ENCODE measurements around the gene SLTM. TPM values are rescaled to one million over a fixed set of nuclear protein-coding genes. Genes with fewer than 3 reads are reported as not detected.

Gene SLTM
- 108 and 117 TPM in 2 replicates for total RNA-seq (2022)
- Bru-seq, nascent RNA, result percentile 96 among the genes with signal in this experiment
- percentile 95 among the genes with signal in this experiment for BruChase-seq, experiment 1, labeled RNA remaining after a 6-hour chase
- BruChase-seq, experiment 2, labeled RNA remaining after a 2-hour chase, result percentile 95 among the genes with signal in this experiment
- long read RNA-seq, full-length matches to known transcripts, result 48 of 153 reads
- long read RNA-seq, partial matches to known transcripts, result 5 of 153 reads
- long read RNA-seq, other reads (novel, unspliced or antisense), result 100 of 153 reads

- Mint-ChIP-seq H3K27ac (ENCODE audit: low read depth, unreplicated experiment) (peak within 1 kb of the TSS; percentile 99), H3K36me3 (ENCODE audit: insufficient read depth, unreplicated experiment) (peaks cover 16% of the 10 kb centered on the region), H3K4me3 (ENCODE audit: unreplicated experiment) (peak within 1 kb of the TSS; percentile 92), H3K4me1 (ENCODE audit: insufficient read depth, unreplicated experiment) (peaks cover 11% of the 10 kb centered on the region), H3K9me3 (ENCODE audit: unreplicated experiment) (no peaks in the 10 kb centered on the region), H3K27me3 (ENCODE audit: insufficient read depth, unreplicated experiment) (no peaks in the 10 kb centered on the region)
- no peak for TF ChIP-seq CTCF (IDR thresholded peaks at IDR 0.05; ENCODE audit: unreplicated experiment)
- ChIA-PET CTCF (interaction anchor here (0.6 to 1.2 kb wide), 4 partner anchors 12 to 706 kb away, joined by 3 to 4 read pairs (median 3); no protein-coding TSS in a partner anchor), POLR2A (interaction anchor here (0.6 to 5.1 kb wide), 19 partner anchors 9 to 719 kb away, joined by 3 to 49 read pairs (median 4); partner anchors contain the start of genes ADAM10 and MINDY2)
- BruUV-seq (replicated peaks), result no TSS peak
- intact Hi-C loops (cut with micrococcal nuclease), result loop anchor here (5.0 to 10.0 kb wide), 3 partner anchors 161 to 709 kb away; partner anchors contain the start of genes ADAM10 and MINDY2
- peak; percentile 91 for DNase-seq (ENCODE audit: unreplicated experiment)
Observed at GRCh38 chr15:58933281-58934113, at the start of gene SLTM. Gene SLTM, minus strand, starts transcription at chr15:58933679. Its CDS starts 114 bp downstream, at chr15:58933565.

- no peak overlapping the region for H3K4me3 Mint-ChIP-seq (ENCODE audit: unreplicated experiment)
- POLR2A ChIA-PET, result interaction anchor here (0.7 to 2.3 kb wide), 3 partner anchors 16 to 182 kb away, joined by 3 to 6 read pairs (median 3); no protein-coding TSS in a partner anchor
- BruUV-seq (replicated peaks), result no TSS peak
- H3K36me3 Mint-ChIP-seq (ENCODE audit: insufficient read depth, unreplicated experiment), result no peaks in the 10 kb centered on the region
- H3K4me1 Mint-ChIP-seq (ENCODE audit: insufficient read depth, unreplicated experiment), result no peaks in the 10 kb centered on the region
- H3K9me3 Mint-ChIP-seq (ENCODE audit: unreplicated experiment), result no peaks in the 10 kb centered on the region
- no peak overlapping the region for H3K27ac Mint-ChIP-seq (ENCODE audit: low read depth, unreplicated experiment)
- CTCF ChIA-PET, result interaction anchor here (0.6 to 1.6 kb wide), 3 partner anchors 504 to 521 kb away, joined by 3 to 5 read pairs (median 4); no protein-coding TSS in a partner anchor
- no peak for TF ChIP-seq CTCF (IDR thresholded peaks at IDR 0.05; ENCODE audit: unreplicated experiment)
- no peak for DNase-seq (ENCODE audit: unreplicated experiment)
- intact Hi-C loops (cut with micrococcal nuclease), result no loop called here
- H3K27me3 Mint-ChIP-seq (ENCODE audit: insufficient read depth, unreplicated experiment), result peaks cover 18% of the 10 kb centered on the region
Observed at GRCh38 chr15:58983261-58983660, 49.8 kb upstream of the SLTM start.

GRCh38 chr15:58981808-58982475 is 48.5 kb upstream of the SLTM start:
- DNase-seq (ENCODE audit: unreplicated experiment), result no peak
- intact Hi-C loops (cut with micrococcal nuclease), result loop anchor here (2.0 kb wide), 3 partner anchors 157 to 519 kb away; no protein-coding TSS in a partner anchor
- H3K36me3 Mint-ChIP-seq (ENCODE audit: insufficient read depth, unreplicated experiment), result no peaks in the 10 kb centered on the region
- TF ChIP-seq CTCF (IDR thresholded peaks at IDR 0.05; ENCODE audit: unreplicated experiment), result no peak
- BruUV-seq (replicated peaks), result no TSS peak
- POLR2A ChIA-PET, result interaction anchor here (0.6 to 1.2 kb wide), 2 partner anchors 121 to 184 kb away, joined by 3 read pairs; no protein-coding TSS in a partner anchor
- H3K27me3 Mint-ChIP-seq (ENCODE audit: insufficient read depth, unreplicated experiment), result peaks cover 18% of the 10 kb centered on the region
- H3K4me3 Mint-ChIP-seq (ENCODE audit: unreplicated experiment), result no peak overlapping the region
- CTCF ChIA-PET, result interaction anchor here (1.0 to 1.7 kb wide), 5 partner anchors 512 to 547 kb away, joined by 3 to 7 read pairs (median 3); no protein-coding TSS in a partner anchor
- no peaks in the 10 kb centered on the region for H3K4me1 Mint-ChIP-seq (ENCODE audit: insufficient read depth, unreplicated experiment)
- no peaks in the 10 kb centered on the region for H3K9me3 Mint-ChIP-seq (ENCODE audit: unreplicated experiment)
- peak overlapping the region; percentile 49 for H3K27ac Mint-ChIP-seq (ENCODE audit: low read depth, unreplicated experiment)

Measured in MCF 10A (cell line).